HG03520 (cell line): ENCODE data around the gene SLC9A1.

Experiments
- ATAC-seq: cut with Tn5 transposase; IDR thresholded peaks from one replicate; pipeline ENCODE4 v1.9.1; 2021; ENCODE audit warnings: mild to moderate bottlenecking, moderate library complexity; ENCODE audit not compliant: unreplicated experiment

Gene SLC9A1

DNA sequence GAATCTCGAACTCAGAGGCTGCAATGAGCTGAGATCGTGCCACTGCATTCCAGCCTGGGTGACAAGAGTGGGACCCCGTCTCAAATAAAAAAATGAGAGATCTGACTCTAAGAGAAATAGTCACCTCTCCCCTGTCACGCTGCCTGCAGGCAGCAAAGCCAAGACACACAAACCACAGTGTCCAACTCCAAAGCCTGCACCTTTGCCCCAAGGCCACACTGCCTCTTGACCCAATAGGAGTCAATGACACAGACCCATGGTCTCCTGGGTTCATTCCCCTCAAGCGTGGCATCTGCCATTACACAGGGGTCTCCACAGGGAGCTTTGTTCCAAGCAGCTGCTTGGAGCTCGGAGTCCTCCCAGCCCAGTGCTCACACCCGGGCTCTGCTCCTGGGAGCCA is 46.3 kb downstream of the SLC9A1 start:
- ATAC-seq = no peak

DNA sequence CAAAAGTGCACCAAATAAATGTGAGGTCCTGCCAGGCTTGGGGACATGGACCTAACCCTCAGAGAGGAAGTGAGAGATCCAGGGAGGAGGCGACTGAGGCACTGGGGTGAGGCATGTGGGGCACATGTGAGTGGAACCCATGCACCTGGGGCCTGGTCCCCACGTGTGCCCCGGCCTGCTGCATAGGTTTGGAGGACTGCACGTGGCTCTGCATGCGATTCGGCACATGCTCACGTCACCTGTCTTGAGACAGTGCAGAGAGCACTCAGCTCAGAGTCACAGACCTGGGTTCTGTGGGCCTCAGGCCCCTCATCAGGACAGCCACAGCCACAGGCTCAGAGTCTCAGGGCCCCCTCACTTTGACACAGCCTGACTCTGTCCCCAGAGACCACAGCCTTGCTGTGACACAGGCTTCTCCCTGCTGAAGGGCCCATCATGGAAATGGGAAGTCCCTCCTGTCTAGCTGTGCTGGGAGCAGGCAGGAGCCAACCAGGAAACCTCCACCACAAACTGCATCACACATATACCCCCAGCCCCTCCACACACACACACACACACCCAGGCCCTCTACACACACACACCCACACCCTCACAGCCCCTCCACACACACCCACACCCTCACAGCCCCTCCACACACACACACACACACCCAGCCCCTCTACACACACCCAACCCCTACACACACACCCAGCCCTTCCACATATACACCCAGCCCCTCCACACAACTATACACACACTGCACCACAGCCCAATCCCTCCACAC is 48.2 kb downstream of the SLC9A1 start:
- ATAC-seq = no peak

DNA sequence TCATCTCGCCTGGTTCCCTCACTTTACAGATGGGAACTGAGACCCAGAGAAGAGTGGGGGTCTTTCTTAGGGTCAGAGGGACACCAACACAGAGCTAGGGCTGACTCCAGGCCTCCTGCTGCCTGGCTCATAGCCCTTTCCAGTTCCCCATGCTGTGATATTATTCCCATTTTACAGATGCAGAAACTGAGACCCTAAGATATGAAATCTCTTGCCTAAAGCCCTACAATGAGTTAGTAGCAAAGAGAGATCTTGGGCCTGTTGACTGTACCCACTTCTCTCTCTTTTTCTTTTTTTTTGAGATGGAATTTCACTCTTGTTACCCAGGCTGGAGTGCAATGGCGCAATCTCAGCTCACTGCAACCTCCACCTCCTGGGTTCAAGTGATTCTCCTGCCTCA is 49.9 kb downstream of the SLC9A1 start:
- ATAC-seq = no peak

DNA sequence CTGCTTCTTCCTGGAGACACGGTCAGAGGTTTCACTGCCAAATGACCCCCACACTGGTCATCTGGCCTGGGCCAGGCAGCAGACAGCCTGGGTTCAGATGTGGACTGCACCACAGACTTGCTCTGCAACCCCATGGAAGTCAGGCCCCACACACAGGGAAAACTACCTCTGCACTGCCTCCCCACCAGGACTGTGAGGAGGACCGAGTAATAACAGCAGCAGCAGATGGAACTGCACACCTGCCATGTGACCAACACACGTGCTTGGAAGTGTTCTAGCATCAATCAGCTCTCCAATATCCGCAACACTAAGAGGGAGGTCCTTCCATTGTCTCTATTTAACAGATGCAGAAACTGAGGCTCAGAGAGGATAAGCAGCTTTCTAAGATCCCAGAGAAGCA is 51.4 kb downstream of the SLC9A1 start:
- ATAC-seq = no peak

DNA sequence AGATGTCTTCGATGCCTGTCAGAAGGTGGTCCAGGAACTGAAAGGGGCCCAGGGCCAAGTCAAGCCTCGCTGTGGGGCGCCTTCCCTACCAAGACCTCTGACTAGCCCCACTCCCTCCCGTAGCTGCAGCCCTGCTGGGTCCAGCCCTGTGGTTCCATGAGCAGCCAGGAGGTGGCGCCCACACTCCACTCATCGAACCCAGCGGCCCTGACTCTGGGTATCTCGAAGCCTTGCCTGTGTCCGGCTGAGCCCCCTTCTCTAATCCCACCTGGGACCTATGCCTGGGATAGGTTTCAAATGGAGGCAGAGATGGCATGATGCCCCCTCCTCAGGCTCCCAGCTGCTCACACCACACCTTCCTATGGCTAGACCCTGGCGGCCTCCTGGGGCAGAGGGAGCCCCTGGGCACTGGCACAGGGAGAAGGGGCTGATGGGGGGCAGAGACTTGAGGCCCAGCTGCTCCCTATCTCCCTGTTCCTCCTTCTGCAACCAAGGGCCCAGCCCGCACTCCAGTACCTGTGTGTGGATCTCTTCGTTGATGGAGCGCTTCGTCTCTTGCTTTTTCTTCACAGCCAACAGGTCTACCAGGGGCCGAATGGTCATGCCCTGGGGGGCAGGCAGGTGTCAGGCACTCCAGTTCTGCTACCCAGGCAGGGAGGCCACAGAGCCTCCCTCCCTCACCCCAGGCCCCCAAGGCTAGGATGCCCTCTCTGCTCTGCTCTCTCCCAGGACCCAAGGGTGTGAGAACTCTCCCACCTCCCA is 52.0 kb downstream of the SLC9A1 start:
- no peak for ATAC-seq

DNA sequence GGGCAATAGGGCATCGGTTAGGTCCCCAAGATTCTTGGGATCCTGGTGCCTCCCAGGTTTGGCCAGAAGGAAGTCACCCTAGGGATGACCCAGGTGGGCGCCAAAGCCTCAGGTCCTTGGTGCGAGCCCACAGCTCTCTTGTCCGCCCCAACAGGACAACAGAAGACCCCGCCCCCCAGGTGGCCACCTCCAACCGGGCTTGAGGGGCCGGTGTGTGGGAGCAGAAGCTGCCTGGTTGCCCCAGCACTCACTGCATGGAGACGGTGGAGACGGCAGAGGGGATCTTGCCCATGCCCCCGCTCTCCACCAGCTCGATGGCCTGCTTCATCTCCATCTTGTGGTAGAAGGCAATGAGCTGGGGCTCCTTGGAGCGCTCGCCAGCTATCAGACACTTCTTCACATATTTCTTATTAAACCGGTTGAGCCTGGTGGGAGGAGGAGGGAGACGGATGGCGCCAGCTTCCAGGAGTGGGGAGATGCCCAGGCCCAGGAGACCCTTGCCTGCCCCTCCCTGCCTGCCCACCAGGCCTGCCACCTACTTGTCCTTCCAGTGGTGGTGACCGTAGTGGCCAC is 52.7 kb downstream of the SLC9A1 start:
- no peak for ATAC-seq

DNA sequence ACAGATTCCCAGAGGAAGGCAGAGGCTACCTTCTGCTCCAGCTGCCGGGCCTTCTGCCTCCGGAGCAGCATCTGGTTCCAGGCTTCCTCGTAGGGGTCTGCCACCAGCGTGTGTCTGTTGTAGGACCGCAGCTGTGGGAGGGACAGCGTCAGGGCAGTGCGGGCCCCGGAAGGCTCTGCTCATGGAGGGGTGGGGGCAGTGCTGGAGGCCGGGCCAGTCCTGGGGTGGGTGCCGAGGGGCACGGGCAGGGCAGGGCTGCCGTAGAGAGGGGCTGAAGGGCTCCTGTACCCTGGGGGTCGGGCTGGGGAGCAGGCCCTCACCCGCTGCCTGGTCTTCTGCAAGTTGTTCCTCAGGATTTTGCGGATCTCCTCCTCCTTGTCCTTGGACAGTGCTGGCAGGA is 53.2 kb downstream of the SLC9A1 start:
- ATAC-seq = no peak

DNA sequence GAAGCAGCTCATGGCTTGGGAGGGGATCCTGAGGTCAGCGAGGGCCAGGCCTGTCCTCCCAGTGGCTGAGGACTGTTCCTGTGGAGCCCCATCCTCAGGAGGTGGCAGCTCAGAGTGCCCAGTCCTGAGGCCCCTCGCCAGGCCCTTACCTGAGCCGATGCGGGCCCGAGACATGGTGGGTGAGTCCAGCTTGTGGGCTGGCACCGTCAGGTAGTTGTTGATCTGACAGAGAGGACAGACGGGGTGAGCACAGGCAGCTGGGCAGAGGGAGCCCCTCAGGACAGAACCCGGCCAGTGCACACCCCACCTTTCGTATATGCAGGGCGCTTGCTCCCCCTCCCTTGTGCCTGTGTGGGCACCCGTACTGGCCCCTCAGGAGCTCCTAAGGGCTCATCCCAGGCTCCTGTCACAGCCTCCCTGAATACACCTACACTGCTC is 53.9 kb downstream of the SLC9A1 start:
- no peak for ATAC-seq

DNA sequence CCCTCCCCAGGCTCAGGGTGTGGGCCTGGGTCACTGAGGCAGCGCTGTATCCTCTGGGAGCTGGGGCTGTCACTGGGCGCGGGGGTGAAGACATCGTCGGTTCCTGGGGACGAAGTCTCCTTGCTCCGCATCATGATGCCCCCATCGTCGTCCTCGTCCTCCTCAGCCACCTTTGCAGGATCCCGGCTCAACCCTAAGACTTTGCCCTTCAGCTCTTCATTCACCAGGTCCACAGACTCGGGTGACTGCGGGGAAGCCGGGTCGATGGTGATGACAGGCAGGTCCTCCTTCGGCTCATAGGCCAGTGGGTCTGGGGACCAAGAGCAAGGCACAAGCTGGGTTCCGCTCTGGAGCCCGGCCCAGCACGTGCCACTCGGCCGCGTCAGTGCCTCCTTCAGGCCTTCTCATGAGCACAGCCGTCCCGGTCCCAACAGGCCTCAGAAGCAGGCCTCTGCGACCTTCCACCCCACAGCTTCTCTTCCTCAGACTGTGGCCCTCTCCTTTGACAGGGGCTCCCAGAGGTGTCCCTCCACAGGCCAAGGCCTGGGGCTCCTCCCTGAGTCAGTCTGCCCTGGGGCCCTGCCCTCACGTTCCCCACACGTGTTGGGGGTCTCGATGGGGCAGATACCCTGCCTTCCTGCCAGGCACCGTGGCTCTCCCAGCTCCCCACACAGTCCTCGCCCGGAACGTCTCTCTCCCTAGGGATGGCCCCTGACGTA is 54.4 kb downstream of the SLC9A1 start:
- no peak for ATAC-seq

DNA sequence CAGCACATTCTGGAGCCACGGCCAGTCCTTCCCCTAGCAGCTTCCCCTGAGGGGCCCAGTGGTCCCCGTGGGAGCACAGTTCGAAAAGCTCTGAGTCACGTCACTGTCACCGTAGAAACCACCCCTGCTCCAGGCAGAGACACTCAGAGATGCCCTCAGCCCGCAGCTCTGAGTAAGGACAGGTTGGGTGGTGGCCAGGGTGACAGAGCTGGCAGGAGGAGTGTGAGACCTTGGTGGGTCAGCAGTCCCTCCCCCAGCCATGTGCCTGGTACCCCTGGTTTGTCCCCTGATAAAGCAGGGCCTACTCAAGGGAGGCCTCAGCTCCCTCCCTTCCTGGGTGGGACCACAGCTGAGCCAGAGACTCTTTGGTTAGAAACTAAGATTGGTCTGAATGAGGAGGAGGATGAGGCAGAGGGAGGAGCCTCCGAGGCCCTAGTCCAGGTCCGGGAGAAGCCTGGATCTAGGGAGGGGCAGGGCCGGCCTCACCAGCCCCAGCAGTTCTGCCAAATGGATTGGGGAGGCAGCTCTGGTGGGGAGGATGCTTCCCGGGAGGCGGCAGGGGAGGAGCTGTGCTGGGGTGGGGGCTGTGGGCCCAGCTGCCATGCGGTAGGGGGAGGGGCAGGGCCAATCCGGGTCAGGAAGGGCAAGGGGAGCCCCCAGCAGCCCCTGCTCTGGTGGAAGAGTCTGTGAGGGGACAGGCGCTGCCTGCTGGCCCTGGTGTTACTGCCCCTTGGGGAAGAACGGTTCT is 55.2 kb downstream of the SLC9A1 start:
- no peak for ATAC-seq

DNA sequence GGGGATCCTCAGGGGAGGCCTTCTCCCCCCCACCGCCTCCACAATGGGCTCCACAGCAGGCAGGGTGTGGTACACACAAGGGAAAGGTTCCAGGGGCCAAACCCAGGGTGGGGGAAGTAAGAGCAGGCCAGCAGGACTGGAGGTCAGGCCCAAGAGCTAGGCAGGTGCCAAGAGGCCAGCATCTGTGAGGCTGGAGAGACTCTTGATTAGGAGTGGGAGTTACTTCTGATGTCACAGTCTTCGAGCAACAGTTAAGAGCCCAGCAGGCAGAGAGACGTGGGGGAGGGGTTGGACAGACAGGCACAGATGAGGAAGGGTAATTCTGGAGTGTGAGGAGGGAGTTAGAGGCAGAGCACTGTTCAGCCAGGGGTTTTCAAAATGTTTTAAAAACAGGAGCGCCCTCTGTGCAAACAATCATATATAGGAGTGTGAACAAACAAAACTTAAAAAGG is 55.8 kb downstream of the SLC9A1 start:
- no peak for ATAC-seq

DNA sequence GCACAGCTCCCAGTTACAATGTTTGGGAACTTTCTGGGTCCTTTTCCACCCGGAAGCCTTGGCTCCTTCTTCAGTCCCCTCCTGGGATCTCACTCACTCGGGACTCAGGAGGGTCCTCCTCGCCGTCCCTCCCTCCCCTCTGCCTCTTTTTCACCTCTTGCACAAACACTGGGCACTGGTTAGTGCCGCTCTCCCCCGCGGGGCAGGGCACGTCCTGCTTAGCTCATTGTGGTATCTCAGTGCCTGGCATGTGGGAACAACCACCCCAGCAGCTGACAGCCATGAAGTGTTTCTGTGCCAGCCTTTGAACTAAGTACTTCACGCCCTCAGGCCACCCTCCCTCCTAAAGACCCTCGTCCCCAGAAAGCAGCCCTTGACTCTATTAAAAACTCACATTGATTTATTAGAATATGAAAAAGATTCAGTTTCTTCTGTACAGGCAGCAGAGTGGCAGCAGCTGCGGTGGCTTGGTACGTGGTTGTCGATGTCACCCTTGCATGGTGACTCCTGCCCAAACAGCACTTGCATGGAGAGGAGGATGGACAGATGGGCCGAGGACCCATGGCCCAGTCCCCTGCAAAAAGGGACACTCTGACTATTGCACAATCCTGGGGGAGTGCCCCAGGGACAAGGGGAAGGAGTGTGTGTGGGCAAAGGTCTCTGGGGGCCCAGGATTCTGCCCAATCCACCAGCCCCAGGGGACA is 56.3 kb downstream of the SLC9A1 start:
- no peak for ATAC-seq

DNA sequence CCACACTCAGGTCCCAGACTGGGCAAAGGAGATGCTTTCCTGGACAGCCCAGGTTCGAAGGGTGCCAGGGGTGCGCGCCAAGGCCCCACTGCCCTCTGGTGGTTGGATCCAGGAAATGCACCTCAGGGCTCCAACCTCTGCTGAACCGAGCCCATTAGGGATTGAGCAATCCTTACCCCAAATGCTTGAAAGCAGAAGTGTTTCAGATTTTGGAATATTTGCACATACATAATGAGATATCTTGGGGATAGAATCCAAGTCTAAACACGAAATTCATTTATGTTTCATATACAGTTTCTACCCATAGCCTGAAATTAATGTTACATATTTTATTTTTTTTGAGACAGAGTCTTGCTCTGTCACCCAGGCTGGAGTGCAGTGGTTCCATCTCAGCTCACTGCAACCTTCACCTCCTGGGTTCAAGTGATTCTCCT is 57.4 kb downstream of the SLC9A1 start:
- no peak for ATAC-seq

DNA sequence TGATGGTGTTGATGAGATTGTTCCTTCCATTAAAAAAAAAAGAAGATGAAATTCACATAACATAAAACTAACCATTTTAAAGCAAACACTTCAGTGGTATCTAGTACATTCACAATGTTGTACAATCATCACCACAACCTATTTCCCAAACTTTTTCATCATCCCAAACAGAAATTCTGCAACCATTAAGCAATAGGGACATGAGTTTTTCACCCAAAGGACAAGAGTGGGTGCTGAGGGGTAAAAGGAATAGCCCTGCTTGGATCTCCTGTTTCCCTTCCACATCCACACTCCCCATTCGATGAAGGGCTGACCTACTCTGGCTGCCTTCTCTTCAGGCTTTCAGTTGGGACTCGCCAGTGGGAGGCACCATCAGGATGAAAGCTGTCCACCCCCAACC is 59.3 kb downstream of the SLC9A1 start:
- no peak for ATAC-seq

DNA sequence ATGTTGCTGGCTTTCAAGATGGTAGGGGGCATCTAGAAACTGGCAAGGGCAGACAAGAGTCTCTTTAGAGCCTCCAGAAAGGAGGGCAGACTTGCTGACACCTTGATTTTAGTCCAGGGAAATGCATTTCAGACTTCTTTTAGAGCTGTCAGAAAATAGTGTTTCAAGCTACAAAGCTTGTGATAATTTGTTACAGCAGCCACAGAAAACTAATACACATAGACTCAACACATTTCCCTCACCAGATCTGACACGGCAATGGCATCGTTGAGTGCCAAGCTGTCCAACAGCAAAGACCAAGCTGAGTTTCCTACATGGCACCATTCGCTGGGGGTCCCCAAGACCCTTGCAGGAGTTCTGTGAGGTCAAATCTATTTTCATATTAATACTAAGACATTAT is 62.0 kb downstream of the SLC9A1 start:
- ATAC-seq = no peak

DNA sequence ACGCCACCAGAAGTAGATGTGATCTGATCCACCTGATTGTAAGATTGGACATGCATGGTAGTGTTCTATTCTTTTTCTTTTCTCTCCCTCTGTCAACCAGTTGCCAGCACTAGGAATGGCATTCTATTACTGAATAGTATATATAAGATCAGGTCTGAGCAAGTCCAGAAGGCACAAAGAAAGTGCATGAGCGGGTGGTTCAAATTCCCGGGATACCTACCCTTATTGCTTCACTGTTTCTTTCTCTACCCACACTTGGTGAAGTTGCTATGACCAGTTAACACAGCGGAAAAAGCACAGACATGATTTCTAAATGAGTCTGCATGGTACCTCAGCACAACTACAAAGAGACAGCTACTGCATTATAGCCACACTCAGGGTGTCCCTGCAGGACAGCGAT is 64.0 kb downstream of the SLC9A1 start:
- ATAC-seq = no peak

DNA sequence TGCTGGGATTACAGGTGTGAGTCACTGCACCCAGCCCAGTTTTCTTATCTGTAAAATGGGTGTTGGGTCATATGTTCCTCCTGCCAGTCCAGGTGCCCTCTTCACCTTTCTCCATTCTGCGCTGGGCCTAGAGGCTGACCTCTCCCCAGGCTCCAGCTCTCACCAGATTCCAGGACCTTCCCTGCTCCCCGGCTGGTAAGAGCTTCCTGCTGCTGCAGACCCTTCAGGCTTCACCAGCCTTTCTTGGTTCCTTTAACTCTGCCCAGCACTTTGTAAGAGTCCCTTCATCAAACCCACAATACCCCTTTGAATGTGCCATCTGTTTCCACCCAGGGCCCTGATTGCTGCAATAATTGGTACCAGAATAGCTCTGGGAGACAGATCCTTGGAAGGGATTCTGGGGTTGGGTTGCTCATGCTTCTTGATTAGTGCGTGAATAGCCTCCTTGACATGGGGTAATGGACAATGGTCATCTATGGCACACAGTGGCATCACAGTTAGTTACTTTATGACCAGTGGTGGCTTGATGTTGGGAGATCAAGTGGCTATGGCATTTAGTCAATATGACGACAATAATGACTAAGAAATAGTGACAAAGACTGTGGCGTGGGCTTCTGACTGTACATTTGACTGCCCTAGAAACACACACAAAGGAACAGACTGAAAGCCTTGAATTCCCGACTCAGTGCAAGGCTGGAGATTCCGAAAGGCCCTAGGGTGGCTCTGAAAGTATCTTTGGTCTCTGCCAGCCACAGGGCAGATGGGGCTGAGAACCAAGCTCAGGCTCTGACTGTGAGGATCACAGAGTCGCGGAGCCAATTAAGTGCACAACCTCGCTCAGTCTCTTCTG is 67.3 kb downstream of the SLC9A1 start:
- no peak for ATAC-seq

DNA sequence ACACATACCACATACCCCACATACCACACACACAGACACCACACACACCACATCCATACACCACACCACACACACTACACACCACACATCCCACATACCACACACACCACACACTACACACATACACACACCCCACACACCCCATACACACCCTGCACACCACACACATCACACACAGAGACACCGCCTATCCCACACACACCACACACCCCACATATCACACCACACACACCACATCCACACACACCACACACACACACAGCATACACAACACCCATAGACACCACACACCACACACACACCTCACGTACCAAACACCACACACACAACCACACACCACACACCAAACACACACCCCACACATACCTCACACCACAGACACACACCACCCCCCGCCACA is 68.3 kb downstream of the SLC9A1 start:
- no peak for ATAC-seq

DNA sequence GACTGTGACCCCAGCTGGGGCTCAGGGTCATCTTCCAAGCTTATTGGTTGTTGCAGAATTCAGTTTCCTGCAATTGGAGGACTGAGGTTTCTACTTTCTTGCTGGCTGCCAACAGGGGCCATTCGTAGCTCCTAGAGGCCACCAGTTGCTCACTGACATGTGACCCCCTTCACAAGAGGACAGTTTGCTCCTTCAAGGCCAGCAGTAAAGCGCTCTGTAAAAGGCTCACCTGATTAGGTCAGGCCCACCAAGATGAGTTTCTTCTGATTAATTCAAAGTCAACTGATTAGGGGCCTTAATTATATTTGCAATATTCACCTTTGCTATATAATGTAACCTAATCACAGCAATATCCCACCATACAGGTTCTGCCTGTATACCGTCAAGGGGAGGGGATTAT is 68.9 kb downstream of the SLC9A1 start:
- no peak for ATAC-seq
